GM18867 (cell line): ENCODE measurements around the gene NCKAP5.
"Not testable (repeated sequence)": the region's sequence is repeated elsewhere in the genome, so short reads cannot be mapped to it uniquely, and the experiment has no call there.

Source experiments
- ATAC-seq: cut with Tn5 transposase; IDR thresholded peaks from one replicate; pipeline ENCODE4 v1.9.1; 2021; ENCODE audit warnings: mild to moderate bottlenecking, moderate library complexity; ENCODE audit not compliant: unreplicated experiment

Gene NCKAP5

GRCh38 chr2:132860220-132860619 lies 708.0 kb downstream of the NCKAP5 start:
- ATAC-seq, result no peak

GRCh38 chr2:132859590-132859989 lies 708.7 kb downstream of the NCKAP5 start:
- no peak for ATAC-seq

GRCh38 chr2:132857319-132857718 lies 710.9 kb downstream of the NCKAP5 start:
- ATAC-seq, result no peak

- ATAC-seq, result no peak
These were observed 717.6 kb downstream of the NCKAP5 start for GRCh38 chr2:132850688-132851087.

- no peak for ATAC-seq
These were observed 719.1 kb downstream of the NCKAP5 start for GRCh38 chr2:132849118-132849517.

GRCh38 chr2:132845339-132845738 lies 722.9 kb downstream of the NCKAP5 start:
- no peak for ATAC-seq

- ATAC-seq, result no peak
These were observed 723.7 kb downstream of the NCKAP5 start for GRCh38 chr2:132844585-132844984.

GRCh38 chr2:132837769-132838168 lies 730.5 kb downstream of the NCKAP5 start:
- no peak for ATAC-seq

GRCh38 chr2:132830321-132830827 lies 737.9 kb downstream of the NCKAP5 start:
- ATAC-seq, result no peak

GRCh38 chr2:132825601-132826000 lies 742.7 kb downstream of the NCKAP5 start:
- ATAC-seq, result no peak

GRCh38 chr2:132824716-132825115 lies 743.5 kb downstream of the NCKAP5 start:
- ATAC-seq, result no peak

GRCh38 chr2:132816234-132816633 lies 752.0 kb downstream of the NCKAP5 start:
- no peak for ATAC-seq

- no peak for ATAC-seq
These were observed 752.7 kb downstream of the NCKAP5 start for GRCh38 chr2:132815516-132815915.

- ATAC-seq, result no peak
These were observed 753.6 kb downstream of the NCKAP5 start for GRCh38 chr2:132814651-132815050.

GRCh38 chr2:132813422-132813821 lies 754.8 kb downstream of the NCKAP5 start:
- no peak for ATAC-seq

- ATAC-seq, result no peak
These were observed 756.9 kb downstream of the NCKAP5 start for GRCh38 chr2:132811148-132811915.

GRCh38 chr2:132809962-132810361 lies 758.3 kb downstream of the NCKAP5 start:
- not testable (repeated sequence) for ATAC-seq

- ATAC-seq, result no peak
These were observed 764.2 kb downstream of the NCKAP5 start for GRCh38 chr2:132804051-132804450.

- ATAC-seq, result no peak
These were observed 769.9 kb downstream of the NCKAP5 start for GRCh38 chr2:132798341-132798740.

- ATAC-seq, result no peak
These were observed 770.7 kb downstream of the NCKAP5 start for GRCh38 chr2:132797556-132797955.

- ATAC-seq, result no peak
These were observed 771.2 kb downstream of the NCKAP5 start for GRCh38 chr2:132797071-132797470.

- ATAC-seq, result no peak
These were observed 773.0 kb downstream of the NCKAP5 start for GRCh38 chr2:132795220-132795619.

- ATAC-seq, result no peak
These were observed 774.7 kb downstream of the NCKAP5 start for GRCh38 chr2:132793532-132793931.
